GM21576 (cell line): Measurements from ENCODE around the gene BLTP1.
A peak's percentile ranks its signal among the peaks of the same experiment; 100 is the strongest.
"Not testable (repeated sequence)": the region's sequence is repeated elsewhere in the genome, so short reads cannot be mapped to it uniquely, and the experiment has no call there.

Source experiments
- ATAC-seq: cut with Tn5 transposase; IDR thresholded peaks from one replicate; pipeline ENCODE4 v1.9.1; 2021; ENCODE audit warnings: mild to moderate bottlenecking, moderate library complexity; ENCODE audit not compliant: unreplicated experiment

Gene BLTP1

GRCh38 chr4:122151982-122152710 lies at the start of gene BLTP1:
BLTP1 (plus strand) TSS chr4:122152331; CDS start chr4:122170648, 18,317 bp downstream.
- peak; percentile 97 for ATAC-seq

DNA sequence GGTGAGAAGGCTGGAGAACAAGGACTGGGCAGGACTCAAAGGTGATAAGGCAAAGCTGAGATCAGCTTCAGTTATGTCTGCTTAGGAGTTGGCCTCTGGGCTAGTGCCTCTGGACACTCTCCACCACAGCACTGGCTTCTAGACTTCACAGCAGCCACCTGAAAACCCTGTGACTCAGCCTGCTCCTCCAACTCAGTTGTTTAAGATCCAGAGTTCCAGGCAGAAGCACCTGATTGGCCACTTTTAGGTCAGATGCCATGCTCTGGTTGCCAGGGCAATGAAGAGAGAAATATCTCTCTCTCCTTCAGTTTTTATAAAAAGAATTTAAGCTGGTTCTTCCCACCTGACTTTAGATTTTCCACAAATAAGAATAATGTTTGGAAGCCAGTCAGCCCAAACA lies 47.9 kb upstream of the BLTP1 start:
- ATAC-seq: no peak

GRCh38 chr4:122107680-122108079 lies 44.5 kb upstream of the BLTP1 start:
- ATAC-seq: no peak

- not testable (repeated sequence) for ATAC-seq
Measured at GRCh38 chr4:122110304-122110703, 41.8 kb upstream of the BLTP1 start.

DNA sequence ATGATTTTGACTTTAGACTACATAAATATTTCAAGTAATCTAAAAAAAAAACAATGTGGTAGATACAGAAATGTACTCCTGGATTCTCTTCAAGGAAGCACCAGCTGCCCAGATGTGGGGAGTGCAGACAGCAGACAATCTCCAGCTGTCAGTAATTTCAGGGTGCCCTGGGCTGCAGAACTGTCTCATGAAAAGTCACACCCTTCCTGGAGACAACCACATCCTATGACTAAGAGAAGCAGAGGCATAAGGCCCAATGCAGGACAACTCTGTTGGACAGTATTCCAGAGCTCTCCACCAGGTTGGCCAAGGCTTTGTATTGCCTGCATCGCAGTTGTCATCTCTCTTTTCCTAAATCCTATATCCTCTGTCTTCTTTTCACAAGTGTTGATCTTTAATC lies 34.4 kb upstream of the BLTP1 start:
- ATAC-seq: no peak

DNA sequence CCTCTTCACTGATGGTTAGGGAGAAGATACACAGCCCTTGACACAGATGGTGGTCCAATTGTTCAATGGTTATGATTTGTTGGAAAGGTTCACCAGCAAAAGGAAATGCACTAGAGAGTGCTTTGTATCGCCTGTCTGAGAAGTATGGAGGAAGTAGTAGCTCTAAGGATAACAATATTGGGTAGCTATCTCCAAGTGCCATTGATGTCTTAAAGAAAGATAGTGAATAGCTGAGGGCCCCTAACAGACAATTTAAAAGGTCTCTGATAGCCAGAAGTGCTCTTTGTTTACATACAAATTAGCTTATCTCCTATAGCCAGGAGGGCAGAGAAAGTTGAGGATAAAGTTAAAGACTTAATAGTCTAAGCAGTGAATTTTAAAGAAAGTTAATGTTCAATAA lies 33.9 kb upstream of the BLTP1 start:
- ATAC-seq: no peak

DNA sequence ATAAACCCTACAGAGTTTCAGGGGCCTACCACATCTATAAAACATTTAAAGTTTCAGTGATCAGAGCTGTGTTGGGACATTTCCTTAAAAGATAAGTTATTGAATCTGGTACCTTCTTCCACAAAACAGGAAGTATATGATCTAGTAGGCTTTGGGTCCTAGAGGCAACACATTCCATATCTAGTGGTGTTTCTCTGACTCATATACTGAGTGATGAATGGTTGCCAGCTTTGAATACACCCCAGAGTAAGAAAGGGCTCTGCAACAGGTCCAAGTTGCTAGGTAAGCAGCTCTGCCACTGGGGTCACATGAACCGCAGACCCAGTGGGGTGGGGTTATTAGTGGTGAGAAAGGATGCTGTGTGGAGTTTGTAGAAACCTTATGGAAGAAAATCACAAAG lies 32.4 kb upstream of the BLTP1 start:
- no peak for ATAC-seq

GRCh38 chr4:122121593-122121992 lies 30.5 kb upstream of the BLTP1 start:
- ATAC-seq: no peak

DNA sequence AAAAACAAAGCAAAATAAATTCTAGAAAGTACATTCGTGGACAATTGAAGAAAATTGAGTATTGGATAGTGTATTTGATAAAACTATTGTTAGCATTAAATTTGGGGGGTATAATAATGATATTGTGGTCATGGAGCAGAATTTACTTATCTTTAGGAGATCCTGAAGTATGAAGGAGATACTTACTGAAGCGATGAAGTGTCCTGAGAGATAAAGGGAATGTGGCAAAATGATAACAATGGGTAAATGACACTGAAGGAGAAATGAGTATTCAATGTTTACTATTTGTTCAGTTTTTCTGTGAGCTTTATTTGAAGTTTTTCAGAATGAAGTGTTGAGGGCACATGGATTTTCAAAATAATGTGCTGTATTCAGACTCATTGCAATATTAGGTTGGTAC lies 30.0 kb upstream of the BLTP1 start:
- ATAC-seq: no peak

DNA sequence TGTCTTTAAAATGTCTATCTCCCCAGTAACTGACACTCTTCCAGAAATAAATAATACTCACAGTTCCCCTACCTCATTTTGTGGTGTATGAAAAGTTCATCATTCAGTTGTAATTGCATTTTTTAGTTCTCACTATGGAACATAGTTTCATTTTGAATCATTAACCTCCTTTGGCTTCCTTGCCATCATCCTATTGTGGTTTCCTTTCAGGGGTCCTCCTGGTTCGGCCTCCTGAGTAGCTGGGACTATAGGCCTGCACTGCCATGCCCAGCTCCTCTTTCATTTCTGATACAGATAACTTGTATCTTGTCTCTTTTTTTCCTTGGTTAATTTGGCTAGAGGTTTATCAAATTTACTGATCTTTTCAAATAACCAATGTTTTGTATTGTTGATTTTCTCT lies 23.1 kb upstream of the BLTP1 start:
- no peak for ATAC-seq

GRCh38 chr4:122131562-122132157 lies 20.5 kb upstream of the BLTP1 start:
- ATAC-seq: no peak

DNA sequence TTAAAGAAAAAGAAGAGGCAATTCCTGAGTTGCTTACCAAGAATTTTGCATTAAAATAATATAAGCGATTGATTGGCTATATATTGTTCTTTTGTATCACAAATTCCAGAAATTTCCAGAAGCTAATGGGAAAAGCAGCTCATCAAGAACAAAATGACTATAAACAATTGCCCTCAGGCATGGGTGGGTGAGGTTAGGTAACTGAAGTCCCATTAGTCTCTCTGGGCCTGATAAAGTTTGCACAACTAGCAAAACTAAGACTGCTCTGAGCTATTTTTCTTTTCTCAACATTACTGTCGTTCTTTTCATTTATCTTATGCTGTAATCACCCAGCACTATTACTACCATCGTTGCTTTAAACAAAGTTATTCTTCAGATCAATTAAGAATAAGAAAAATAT lies 19.2 kb upstream of the BLTP1 start:
- no peak for ATAC-seq

GRCh38 chr4:122139139-122139538 lies 13.0 kb upstream of the BLTP1 start:
- ATAC-seq: no peak

DNA sequence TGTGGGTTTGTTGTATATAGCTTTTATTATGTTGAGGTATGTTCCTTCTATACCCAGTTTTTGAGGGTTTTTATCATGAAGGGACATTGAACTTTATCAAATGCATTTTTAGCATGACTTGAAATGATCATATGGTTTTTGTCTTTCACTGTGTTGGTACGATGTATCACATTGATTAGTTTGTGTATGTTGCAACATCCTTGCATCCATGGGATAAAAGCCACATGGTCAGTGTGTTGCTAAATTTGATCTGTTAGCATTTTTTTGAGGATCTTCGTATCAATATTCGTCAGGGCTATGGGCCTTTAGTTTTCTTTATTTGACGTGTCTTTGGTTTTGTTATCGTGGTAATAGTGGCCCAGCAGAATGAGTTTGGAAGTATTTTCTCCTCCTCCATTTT lies 11.3 kb upstream of the BLTP1 start:
- ATAC-seq: no peak

GRCh38 chr4:122142687-122143086 lies 9.4 kb upstream of the BLTP1 start:
- ATAC-seq: no peak

DNA sequence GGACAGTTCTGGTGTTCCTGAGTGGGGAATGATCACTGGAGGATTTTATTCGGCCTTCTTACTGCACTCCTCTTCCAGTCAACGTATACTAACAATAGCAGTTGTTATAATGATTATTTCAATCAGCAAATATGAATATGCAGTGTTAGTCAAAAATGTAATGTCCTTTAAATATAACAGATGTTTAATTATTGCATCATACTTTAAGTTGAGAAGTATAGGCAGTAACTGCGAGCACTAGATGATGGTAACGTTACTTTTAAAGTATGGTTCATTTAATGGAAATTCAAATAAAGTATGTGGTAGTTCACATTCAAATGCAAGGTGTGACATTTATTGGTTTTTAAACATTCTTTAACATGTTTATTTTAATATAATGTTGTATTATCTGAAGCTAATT lies 5.5 kb upstream of the BLTP1 start:
- no peak for ATAC-seq

GRCh38 chr4:122150931-122151330 lies 1.2 kb upstream of the BLTP1 start:
- no peak for ATAC-seq

DNA sequence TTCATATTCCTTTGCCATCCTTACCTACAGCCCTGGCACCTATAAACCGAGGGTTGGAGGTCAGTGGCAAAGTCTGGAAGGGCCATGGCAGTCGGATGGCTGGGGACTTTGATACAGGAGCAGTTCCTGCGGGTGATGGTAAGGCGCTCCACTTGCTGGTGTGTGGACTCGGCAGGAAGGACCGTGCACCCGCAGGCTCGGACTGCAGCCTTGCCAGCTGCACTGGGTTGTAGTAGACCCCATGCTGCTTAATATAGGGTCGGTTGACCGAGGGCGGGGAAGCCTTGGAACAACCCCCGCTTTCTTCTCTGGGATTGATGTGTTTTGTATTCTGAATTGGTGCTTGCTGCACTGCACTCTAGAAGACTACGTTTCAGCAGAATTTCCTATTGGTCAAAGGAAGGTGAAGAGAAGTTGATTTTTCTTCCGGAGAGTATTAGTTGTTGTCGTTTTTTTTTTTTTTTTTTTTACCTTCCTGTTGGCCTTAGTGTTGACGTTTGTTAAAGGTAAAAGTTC lies 638 bp downstream of the BLTP1 start:
- ATAC-seq: peak; percentile 40

GRCh38 chr4:122156819-122157218 lies 4.7 kb downstream of the BLTP1 start:
- no peak for ATAC-seq

GRCh38 chr4:122163301-122163700 lies 11.2 kb downstream of the BLTP1 start:
- no peak for ATAC-seq

DNA sequence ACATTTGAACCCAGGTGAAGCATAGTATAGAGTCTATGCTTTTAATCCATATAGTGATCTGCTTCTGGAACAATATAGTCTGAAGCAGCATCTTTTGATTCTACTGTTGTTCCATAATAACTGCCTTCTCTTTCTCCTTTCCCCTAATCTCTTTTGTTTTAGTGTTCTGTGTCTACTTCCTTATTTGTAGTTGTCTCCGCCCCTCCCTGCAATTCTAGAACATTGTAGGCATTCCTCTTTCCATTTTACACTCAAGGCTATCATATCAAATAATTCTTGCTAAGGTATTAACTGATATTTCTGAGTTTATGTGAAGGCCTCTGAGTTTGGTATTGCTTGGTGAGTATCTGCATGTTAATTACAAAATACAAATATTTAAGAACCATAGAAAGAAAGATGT lies 11.6 kb downstream of the BLTP1 start:
- no peak for ATAC-seq

- no peak for ATAC-seq
Measured at GRCh38 chr4:122167369-122167768, 15.2 kb downstream of the BLTP1 start.

DNA sequence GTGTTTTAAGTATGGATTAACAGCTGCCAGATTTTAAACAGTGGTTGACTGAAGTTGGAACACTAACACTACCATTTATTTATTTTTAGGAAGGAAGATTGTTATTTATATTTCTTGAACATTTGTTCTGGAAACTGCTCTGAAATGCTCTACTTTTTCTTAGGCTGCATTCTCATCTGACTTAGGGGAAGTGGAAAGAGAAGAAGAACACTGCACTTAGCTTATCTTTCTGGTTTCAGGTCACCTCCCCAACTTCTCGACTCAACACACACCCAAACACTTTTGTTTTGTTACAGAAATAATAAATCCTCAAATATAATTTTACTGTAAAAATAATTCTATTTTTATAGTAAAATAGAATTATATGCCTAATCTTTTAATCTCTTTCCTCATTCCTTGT lies 18.6 kb downstream of the BLTP1 start:
- no peak for ATAC-seq
